Glomerular visceral epithelial cell (primary cell): ENCODE data around the gene PPFIBP1.
"Not testable (repeated sequence)": the region's sequence is repeated elsewhere in the genome, so short reads cannot be mapped to it uniquely, and the experiment has no call there.

ENCODE experiments used
- DNase-seq: peaks from one replicate; pipeline ENCODE4 v3.0.0-alpha.2; 2016; ENCODE audit errors: extremely low spot score

Gene PPFIBP1

GRCh38 chr12:27627123-27627852 is 103.3 kb downstream of the PPFIBP1 start:
- peak; percentile 53 for DNase-seq

- not testable (repeated sequence) for DNase-seq
Observed at GRCh38 chr12:27627853-27628469, 104.0 kb downstream of the PPFIBP1 start.

GRCh38 chr12:27630219-27630618 is 106.2 kb downstream of the PPFIBP1 start:
- DNase-seq = not testable (repeated sequence)

- no peak for DNase-seq
Observed at GRCh38 chr12:27631365-27631764, 107.4 kb downstream of the PPFIBP1 start.

GRCh38 chr12:27631813-27632491 is 107.9 kb downstream of the PPFIBP1 start:
- DNase-seq = no peak

GRCh38 chr12:27635349-27635972 is 111.5 kb downstream of the PPFIBP1 start:
- peak; percentile 46 for DNase-seq

GRCh38 chr12:27636569-27636968 is 112.6 kb downstream of the PPFIBP1 start:
- not testable (repeated sequence) for DNase-seq

GRCh38 chr12:27637524-27637923 is 113.5 kb downstream of the PPFIBP1 start:
- DNase-seq = no peak

GRCh38 chr12:27639265-27639664 is 115.3 kb downstream of the PPFIBP1 start:
- DNase-seq = no peak

GRCh38 chr12:27640566-27641200 is 116.7 kb downstream of the PPFIBP1 start:
- DNase-seq = not testable (repeated sequence)

GRCh38 chr12:27642361-27642760 is 118.4 kb downstream of the PPFIBP1 start:
- DNase-seq = not testable (repeated sequence)

- not testable (repeated sequence) for DNase-seq
Observed at GRCh38 chr12:27642892-27643291, 118.9 kb downstream of the PPFIBP1 start.

GRCh38 chr12:27644158-27644845 is 120.3 kb downstream of the PPFIBP1 start:
- DNase-seq = no peak

- no peak for DNase-seq
Observed at GRCh38 chr12:27645671-27646070, 121.7 kb downstream of the PPFIBP1 start.

GRCh38 chr12:27646149-27646548 is 122.1 kb downstream of the PPFIBP1 start:
- DNase-seq = no peak

GRCh38 chr12:27650011-27650410 is 126.0 kb downstream of the PPFIBP1 start:
- no peak for DNase-seq

GRCh38 chr12:27651201-27651600 is 127.2 kb downstream of the PPFIBP1 start:
- no peak for DNase-seq

- DNase-seq = peak; percentile 73
Observed at GRCh38 chr12:27652174-27652763, 128.3 kb downstream of the PPFIBP1 start.

- no peak for DNase-seq
Observed at GRCh38 chr12:27653661-27654060, 129.7 kb downstream of the PPFIBP1 start.

GRCh38 chr12:27655476-27655875 is 131.5 kb downstream of the PPFIBP1 start:
- not testable (repeated sequence) for DNase-seq

- DNase-seq = no peak
Observed at GRCh38 chr12:27657296-27657695, 133.3 kb downstream of the PPFIBP1 start.
